Gastroesophageal sphincter (tissue), 4 donors: ENCODE results near the gene GPR156. TPM values are rescaled to one million over a fixed set of nuclear protein-coding genes. Genes with fewer than 3 reads are reported as not detected.

ENCODE experiments used
- ATAC-seq: fragments of 150-250 bp; one replicate; pipeline ENCODE4 v1.9.1; 2016; ENCODE audit warnings: mild to moderate bottlenecking, moderate library complexity
- H3K27ac ChIP-seq, 4 donors: fragments of 200-600 bp; sonication (generic) in 3 of 4; 1 replicate in 3 of 4; 2 replicates in 1 of 4; pipeline ENCODE4 v1.5.1; 2016 to 2019
- H3K27me3 ChIP-seq: fragments of 200-600 bp; sonication (generic); one replicate; pipeline ENCODE4 v1.5.1; 2019
- H3K36me3 ChIP-seq, 2 donors: fragments of 200-600 bp; sonication (generic); one replicate each; pipeline ENCODE4 v1.5.1; 2019; ENCODE audit warnings: control low read depth in 1 of 2
- H3K4me1 ChIP-seq, 3 donors: fragments of 200-600 bp; sonication (generic); 1 replicate in 2 of 3; 2 replicates in 1 of 3; pipeline ENCODE4 v1.5.1; 2016 to 2019; ENCODE audit warnings: control low read depth in 2 of 3
- H3K4me3 ChIP-seq, 2 donors: fragments of 200-600 bp; sonication (generic); one replicate each; pipeline ENCODE4 v1.5.1; 2019; ENCODE audit warnings: mild to moderate bottlenecking in 1 of 2, moderate library complexity in 1 of 2
- H3K9me3 ChIP-seq, 3 donors: fragments of 200-600 bp; sonication (generic); one replicate each; pipeline ENCODE4 v1.5.1; 2017 to 2019; ENCODE audit warnings: control low read depth in 2 of 3
- EP300 ChIP-seq: sonication (generic); formaldehyde crosslinking; IDR thresholded peaks from one replicate; pipeline ENCODE4 v1.6.1; 2017; ENCODE audit warnings: antibody characterized with exemption, mild to moderate bottlenecking
- POLR2A ChIP-seq, 2 donors: fragments of 450-650 bp; IDR thresholded peaks; one replicate each; pipeline ENCODE4 v1.6.1; 2017; ENCODE audit warnings: antibody characterized with exemption in 2 of 2, mild to moderate bottlenecking in 2 of 2, moderate library complexity in 1 of 2
- POLR2AphosphoS5 ChIP-seq: sonication (generic); formaldehyde crosslinking; IDR thresholded peaks from one replicate; pipeline ENCODE4 v1.6.1; 2017; ENCODE audit warnings: antibody characterized with exemption
- WGBS, 2 donors: methylation state at CpG; one replicate each; pipeline ENCODE4 v1.1.5; 2018; ENCODE audit warnings: low coverage in 1 of 2; 5-methylcytosine and 5-hydroxymethylcytosine counted together
- total RNA-seq, 4 donors: library from RNA; depleted of rRNA; stranded (reverse); fragments of >200 nt; gene quantifications; one replicate each; pipeline ENCODE4 v1.1.0, GENCODE V29; 2016
- TF ChIP-seq, protein P1 (sequence below), 4 experiments: fragments of 200-600 bp in 2 of 4; fragments of 450-650 bp in 2 of 4; sonication (generic) in 1 of 4; IDR thresholded peaks; one replicate each; pipeline ENCODE4 v1.5.1; 2017 to 2019; ENCODE audit warnings: antibody characterized with exemption in 4 of 4, mild to moderate bottlenecking in 2 of 4, moderate library complexity in 2 of 4

GPR156 gene
- total RNA-seq, 4 donors from 2014 or later: 0.16 to 0.73 (median 0.29) TPM

DNA sequence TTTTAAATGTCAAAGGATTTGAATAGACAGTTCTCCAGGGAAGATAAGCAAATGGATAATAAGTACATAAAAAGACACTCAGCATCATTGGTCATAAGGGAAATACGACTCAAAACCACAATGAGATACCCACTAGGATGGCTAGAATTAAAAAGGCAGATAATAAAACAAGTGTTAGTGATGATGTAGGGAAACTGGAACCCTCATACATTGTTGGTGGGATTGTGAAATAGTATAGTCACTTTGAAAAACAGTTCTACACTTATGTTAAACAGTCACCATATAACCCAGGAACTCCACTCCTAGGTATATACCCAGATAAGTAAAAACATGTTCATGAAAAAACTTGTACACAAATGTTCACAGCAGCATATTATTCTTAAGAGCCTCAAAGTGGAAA lies 72.5 kb downstream of the GPR156 start:
- Histone ChIP-seq H3K27me3 (no peaks in the 10 kb centered on the region), H3K9me3 (no peaks in the 10 kb centered on the region), H3K36me3 (no peaks in the 10 kb centered on the region), H3K27ac (no peak overlapping the region), H3K4me3 (no peak overlapping the region), H3K4me1 (no peaks in the 10 kb centered on the region)
- TF ChIP-seq POLR2AphosphoS5 (no peak), EP300 (no peak), POLR2A (IDR thresholded peaks at IDR 0.05) (no peak)
- TF ChIP-seq, protein P1, sequence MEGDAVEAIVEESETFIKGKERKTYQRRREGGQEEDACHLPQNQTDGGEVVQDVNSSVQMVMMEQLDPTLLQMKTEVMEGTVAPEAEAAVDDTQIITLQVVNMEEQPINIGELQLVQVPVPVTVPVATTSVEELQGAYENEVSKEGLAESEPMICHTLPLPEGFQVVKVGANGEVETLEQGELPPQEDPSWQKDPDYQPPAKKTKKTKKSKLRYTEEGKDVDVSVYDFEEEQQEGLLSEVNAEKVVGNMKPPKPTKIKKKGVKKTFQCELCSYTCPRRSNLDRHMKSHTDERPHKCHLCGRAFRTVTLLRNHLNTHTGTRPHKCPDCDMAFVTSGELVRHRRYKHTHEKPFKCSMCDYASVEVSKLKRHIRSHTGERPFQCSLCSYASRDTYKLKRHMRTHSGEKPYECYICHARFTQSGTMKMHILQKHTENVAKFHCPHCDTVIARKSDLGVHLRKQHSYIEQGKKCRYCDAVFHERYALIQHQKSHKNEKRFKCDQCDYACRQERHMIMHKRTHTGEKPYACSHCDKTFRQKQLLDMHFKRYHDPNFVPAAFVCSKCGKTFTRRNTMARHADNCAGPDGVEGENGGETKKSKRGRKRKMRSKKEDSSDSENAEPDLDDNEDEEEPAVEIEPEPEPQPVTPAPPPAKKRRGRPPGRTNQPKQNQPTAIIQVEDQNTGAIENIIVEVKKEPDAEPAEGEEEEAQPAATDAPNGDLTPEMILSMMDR (IDR thresholded peaks at IDR 0.05): no peak
- ATAC-seq: no peak
- WGBS, 2 donors: 82 to 100% methylated on average over 1 of the region's 1 CpG

DNA sequence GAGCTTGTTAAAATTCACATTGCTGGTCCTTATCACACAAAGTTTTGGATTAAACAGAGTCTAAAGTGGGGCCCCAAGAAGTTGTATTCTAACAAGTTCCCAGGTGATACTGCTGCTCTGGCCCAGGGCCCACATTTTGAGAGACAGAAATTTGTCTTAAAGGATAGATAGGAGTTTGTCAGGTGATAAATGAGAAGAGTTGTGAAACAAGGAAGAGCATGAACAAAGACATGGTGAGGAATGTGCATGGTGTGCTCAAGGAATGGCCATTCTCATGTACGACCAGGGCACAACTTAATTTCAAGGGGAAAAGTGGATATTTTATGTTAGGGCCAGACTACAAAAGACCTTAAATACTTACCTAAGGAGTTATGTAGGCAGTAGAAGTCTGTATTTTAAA lies 75.6 kb downstream of the GPR156 start:
- TF ChIP-seq, protein P1 (IDR thresholded peaks at IDR 0.05): no peak
- no peak for TF ChIP-seq POLR2AphosphoS5
- TF ChIP-seq POLR2A (IDR thresholded peaks at IDR 0.05): no peak
- TF ChIP-seq EP300: no peak
- H3K27ac ChIP-seq: no peak overlapping the region
- H3K27me3 ChIP-seq: no peaks in the 10 kb centered on the region
- ATAC-seq: no peak
- H3K4me1 ChIP-seq: no peaks in the 10 kb centered on the region
- no peak overlapping the region for H3K4me3 ChIP-seq
- no peaks in the 10 kb centered on the region for H3K9me3 ChIP-seq
- WGBS, 2 donors: 61 to 63% methylated on average over 1 of the region's 1 CpG
- H3K36me3 ChIP-seq: no peaks in the 10 kb centered on the region

DNA sequence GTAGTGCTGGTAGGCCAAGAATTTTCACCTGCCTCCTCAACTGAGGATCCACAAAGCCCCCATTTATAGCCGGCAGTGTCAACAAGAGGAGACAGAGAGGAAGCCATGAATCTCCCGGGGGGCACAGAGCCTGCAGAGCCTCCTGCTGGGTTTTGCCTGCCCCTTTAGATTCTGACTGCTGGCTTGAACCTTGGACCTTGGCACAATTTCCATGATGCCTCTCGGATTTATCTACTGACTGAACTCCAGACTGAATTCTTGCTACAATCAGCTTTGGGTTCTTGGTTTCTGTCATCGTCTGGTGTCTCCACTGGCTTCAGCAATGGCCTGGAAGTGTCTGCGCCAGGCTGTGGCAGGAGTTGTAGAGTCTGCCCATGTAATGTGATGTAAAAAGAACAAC lies 80.7 kb downstream of the GPR156 start:
- Histone ChIP-seq H3K27me3 (no peaks in the 10 kb centered on the region), H3K27ac (no peak overlapping the region), H3K4me1 (peaks cover 0 to 20% (median 0%) of the 10 kb centered on the region in 3 donors), H3K9me3 (no peaks in the 10 kb centered on the region), H3K36me3 (no peaks in the 10 kb centered on the region), H3K4me3 (no peak overlapping the region)
- 93% methylated on average over 5 of the region's 5 CpGs; no CpG with 5 or more reads in 1 of the 2 donors for WGBS, 2 donors
- TF ChIP-seq POLR2AphosphoS5 (no peak), POLR2A (IDR thresholded peaks at IDR 0.05) (no peak), EP300 (no peak)
- TF ChIP-seq, protein P1 (IDR thresholded peaks at IDR 0.05): no peak
- ATAC-seq: no peak

DNA sequence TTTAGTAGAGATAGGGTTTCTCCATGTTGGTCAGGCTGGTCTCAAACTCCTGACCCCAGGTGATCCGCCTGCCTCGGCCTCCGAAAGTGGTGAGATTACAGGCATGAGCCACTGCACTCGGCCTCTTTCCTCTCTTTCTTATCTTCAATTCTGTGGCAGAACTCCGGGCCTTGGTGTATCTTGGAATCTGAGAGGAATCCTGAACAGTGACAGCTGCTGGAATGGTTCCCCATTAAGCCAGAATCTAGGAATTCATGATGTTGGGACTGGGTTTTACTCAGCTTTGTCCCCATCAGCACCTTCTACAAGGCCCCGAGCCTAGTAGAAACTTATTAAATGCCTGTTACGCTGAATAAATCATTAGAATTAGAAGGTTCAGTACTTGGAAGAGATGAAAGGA lies 81.4 kb downstream of the GPR156 start:
- ATAC-seq: no peak
- H3K4me1 ChIP-seq: peaks cover 0 to 20% (median 0%) of the 10 kb centered on the region in 3 donors
- peak overlapping the region in 3 of 4 donors; percentile 22 to 39 (median 23) for H3K27ac ChIP-seq
- no peak overlapping the region for H3K4me3 ChIP-seq
- WGBS, 2 donors: 77 to 100% methylated on average over 1 to 6 of the region's 7 CpGs
- no peaks in the 10 kb centered on the region for H3K36me3 ChIP-seq
- TF ChIP-seq, protein P1 (IDR thresholded peaks at IDR 0.05): no peak
- TF ChIP-seq POLR2AphosphoS5 (no peak), EP300 (no peak), POLR2A (IDR thresholded peaks at IDR 0.05) (no peak)
- H3K27me3 ChIP-seq: no peaks in the 10 kb centered on the region
- no peaks in the 10 kb centered on the region for H3K9me3 ChIP-seq

DNA sequence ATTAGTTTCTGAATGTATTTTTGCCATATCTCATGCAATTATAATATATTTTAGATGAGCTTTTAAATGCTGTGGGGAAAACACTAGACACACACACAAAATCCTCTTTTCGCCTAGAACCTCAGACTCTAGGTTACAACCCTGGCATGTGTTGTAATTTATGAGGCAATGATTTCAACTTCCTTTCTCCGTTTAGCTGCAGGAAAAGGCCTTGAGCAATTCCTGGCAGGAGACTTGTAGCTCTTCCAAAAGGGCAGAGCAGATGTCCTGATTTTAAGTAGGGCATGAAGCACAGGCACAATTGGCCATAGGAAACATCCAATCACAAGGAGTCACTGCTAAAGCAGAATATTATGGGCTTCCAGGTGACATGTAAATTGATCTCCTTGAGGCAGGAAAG lies 82.0 kb downstream of the GPR156 start:
- H3K9me3 ChIP-seq: no peaks in the 10 kb centered on the region
- no peaks in the 10 kb centered on the region for H3K36me3 ChIP-seq
- ATAC-seq: peak; percentile 88
- H3K4me3 ChIP-seq: no peak overlapping the region
- 3 to 10% methylated on average over 2 of the region's 2 CpGs for WGBS, 2 donors
- TF ChIP-seq POLR2A (IDR thresholded peaks at IDR 0.05) (no peak), EP300 (no peak), POLR2AphosphoS5 (peak; percentile 91)
- TF ChIP-seq, protein P1 (IDR thresholded peaks at IDR 0.05): no peak
- peak overlapping the region in 2 of 4 donors; percentile 28 to 39 for H3K27ac ChIP-seq
- peaks cover 0 to 20% (median 0%) of the 10 kb centered on the region in 3 donors for H3K4me1 ChIP-seq
- no peaks in the 10 kb centered on the region for H3K27me3 ChIP-seq
